Chondrocyte (in vitro differentiated cells): ENCODE data around the gene COL19A1. TPM values are rescaled to one million over a fixed set of nuclear protein-coding genes. Genes with fewer than 3 reads are reported as not detected.
"Not testable (repeated sequence)": the region's sequence is repeated elsewhere in the genome, so short reads cannot be mapped to it uniquely, and the experiment has no call there.

Experiments used
- DNase-seq: peaks from one replicate; pipeline ENCODE4 v3.0.0; 2021; ENCODE audit warnings: mixed read lengths, low spot score
- H3K27ac Mint-ChIP-seq: one replicate; pipeline ENCODE4 v1.8.0; 2021; ENCODE audit warnings: mild to moderate bottlenecking, moderate library complexity, mixed read lengths; ENCODE audit not compliant: unreplicated experiment
- H3K27me3 Mint-ChIP-seq: 2 replicates; pipeline ENCODE4 v1.8.0; 2021; ENCODE audit warnings: low read depth, mixed read lengths
- H3K36me3 Mint-ChIP-seq: 2 replicates; pipeline ENCODE4 v1.8.0; 2021; ENCODE audit warnings: low read depth, mixed read lengths
- H3K4me1 Mint-ChIP-seq: 2 replicates; pipeline ENCODE4 v1.8.0; 2021; ENCODE audit warnings: low read depth, mild to moderate bottlenecking, mixed read lengths
- H3K4me3 Mint-ChIP-seq: one replicate; pipeline ENCODE4 v1.8.0; 2021; ENCODE audit warnings: mild to moderate bottlenecking, moderate library complexity, mixed read lengths; ENCODE audit not compliant: unreplicated experiment
- H3K9me3 Mint-ChIP-seq: 2 replicates; pipeline ENCODE4 v1.8.0; 2021; ENCODE audit warnings: low read depth, mixed read lengths
- CTCF ChIP-seq: fragments of 200-600 bp; sonication (generic); IDR thresholded peaks from 2 replicates; pipeline ENCODE4 v1.5.0; 2021; ENCODE audit warnings: antibody characterized with exemption, mild to moderate bottlenecking, moderate library complexity
- total RNA-seq: library from RNA; stranded (reverse); gene quantifications from 3 replicates; pipeline ENCODE4 v1.2.1, GENCODE V29; 2021

Gene COL19A1
- total RNA-seq, 1 donor from 2014 or later = 2.0 TPM

- Mint-ChIP-seq H3K4me1 (no peaks in the 10 kb centered on the region), H3K36me3 (no peaks in the 10 kb centered on the region), H3K9me3 (no peaks in the 10 kb centered on the region), H3K4me3 (no peak overlapping the region), H3K27ac (no peak overlapping the region), H3K27me3 (no peaks in the 10 kb centered on the region)
- TF ChIP-seq CTCF = no peak
- no peak for DNase-seq
Observed at GRCh38 chr6:69820018-69820417, 46.3 kb upstream of the COL19A1 start.

GRCh38 chr6:69820438-69820837 is 45.9 kb upstream of the COL19A1 start:
- no peak for TF ChIP-seq CTCF
- Mint-ChIP-seq H3K27me3 (no peaks in the 10 kb centered on the region), H3K27ac (no peak overlapping the region), H3K36me3 (no peaks in the 10 kb centered on the region), H3K4me1 (no peaks in the 10 kb centered on the region), H3K4me3 (no peak overlapping the region), H3K9me3 (no peaks in the 10 kb centered on the region)
- no peak for DNase-seq

- peak; percentile 10 for TF ChIP-seq CTCF
- not testable (repeated sequence) for H3K4me1 Mint-ChIP-seq, H3K4me3 Mint-ChIP-seq
Observed at GRCh38 chr6:69824355-69824754, 42.0 kb upstream of the COL19A1 start.

GRCh38 chr6:69825904-69826303 is 40.5 kb upstream of the COL19A1 start:
- DNase-seq = no peak
- Mint-ChIP-seq H3K36me3 (no peaks in the 10 kb centered on the region), H3K27ac (no peak overlapping the region), H3K9me3 (no peaks in the 10 kb centered on the region), H3K4me3 (no peak overlapping the region), H3K27me3 (no peaks in the 10 kb centered on the region), H3K4me1 (peaks cover 6% of the 10 kb centered on the region)
- TF ChIP-seq CTCF = no peak

More at GRCh38 chr6:69824355-69824754, 42.0 kb upstream of the COL19A1 start:
- not testable (repeated sequence) for H3K27ac Mint-ChIP-seq, DNase-seq, H3K9me3 Mint-ChIP-seq, H3K36me3 Mint-ChIP-seq, H3K27me3 Mint-ChIP-seq

- H3K36me3 Mint-ChIP-seq = no peaks in the 10 kb centered on the region
- TF ChIP-seq CTCF = no peak
- H3K9me3 Mint-ChIP-seq = no peaks in the 10 kb centered on the region
- H3K27me3 Mint-ChIP-seq = no peaks in the 10 kb centered on the region
- peaks cover 6% of the 10 kb centered on the region for H3K4me1 Mint-ChIP-seq
- H3K27ac Mint-ChIP-seq = no peak overlapping the region
- no peak for DNase-seq
- H3K4me3 Mint-ChIP-seq = no peak overlapping the region
Observed at GRCh38 chr6:69827276-69827893, 39.0 kb upstream of the COL19A1 start.
